ENCODE results near the gene PRDM5.

Gene PRDM5

GRCh38 chr4:120853161-120853935 is 69.2 kb downstream of the PRDM5 start:
- DNase-seq: no peak

- DNase-seq: no peak
Observed at GRCh38 chr4:120850018-120850599, 72.4 kb downstream of the PRDM5 start.

DNA sequence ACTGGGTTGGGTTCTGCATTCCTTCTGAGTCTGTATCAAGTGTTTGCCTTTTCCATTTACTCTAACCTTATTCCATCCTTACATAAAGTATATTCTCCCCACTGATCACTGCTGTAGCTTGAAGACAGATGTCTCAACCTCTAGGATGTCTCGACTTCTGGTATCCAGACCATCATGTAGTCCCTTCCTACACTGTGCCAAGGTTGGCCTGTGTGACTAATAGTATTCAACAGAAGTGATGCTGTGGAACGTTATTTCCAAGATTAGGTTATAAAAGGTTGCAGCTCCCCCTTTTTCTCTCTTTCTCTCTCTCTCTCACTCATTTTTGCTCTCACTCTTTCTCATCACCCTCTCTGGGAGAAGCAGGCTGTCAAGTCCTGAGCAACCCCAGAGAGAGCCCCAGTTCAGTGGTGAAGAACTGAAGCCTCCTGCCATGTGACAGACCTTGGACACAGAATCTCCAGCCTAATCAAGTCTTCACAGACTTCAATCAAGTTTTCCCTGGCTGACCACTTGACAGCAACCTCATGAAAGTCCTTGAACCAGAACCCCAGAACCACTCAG is 75.4 kb downstream of the PRDM5 start:
- no peak for DNase-seq

DNA sequence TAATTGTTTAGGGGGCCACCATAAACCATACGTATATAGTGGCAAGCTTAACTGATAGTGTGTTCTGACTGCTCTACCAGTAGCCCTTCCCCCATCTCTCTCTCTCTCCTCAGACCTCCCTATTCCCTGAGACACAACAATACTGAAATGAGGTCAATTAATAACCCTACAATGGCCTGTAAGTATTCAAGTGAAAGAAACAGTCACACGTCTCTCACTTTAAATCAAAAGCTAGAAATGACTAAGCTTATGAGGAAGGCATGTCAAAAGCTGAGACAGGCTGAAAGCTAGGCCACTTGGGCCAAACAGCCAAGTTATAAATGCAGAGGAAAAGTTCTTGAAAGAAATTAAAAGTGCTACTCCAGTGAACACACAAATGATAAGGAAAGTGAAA is 78.0 kb downstream of the PRDM5 start:
- DNase-seq: no peak

DNA sequence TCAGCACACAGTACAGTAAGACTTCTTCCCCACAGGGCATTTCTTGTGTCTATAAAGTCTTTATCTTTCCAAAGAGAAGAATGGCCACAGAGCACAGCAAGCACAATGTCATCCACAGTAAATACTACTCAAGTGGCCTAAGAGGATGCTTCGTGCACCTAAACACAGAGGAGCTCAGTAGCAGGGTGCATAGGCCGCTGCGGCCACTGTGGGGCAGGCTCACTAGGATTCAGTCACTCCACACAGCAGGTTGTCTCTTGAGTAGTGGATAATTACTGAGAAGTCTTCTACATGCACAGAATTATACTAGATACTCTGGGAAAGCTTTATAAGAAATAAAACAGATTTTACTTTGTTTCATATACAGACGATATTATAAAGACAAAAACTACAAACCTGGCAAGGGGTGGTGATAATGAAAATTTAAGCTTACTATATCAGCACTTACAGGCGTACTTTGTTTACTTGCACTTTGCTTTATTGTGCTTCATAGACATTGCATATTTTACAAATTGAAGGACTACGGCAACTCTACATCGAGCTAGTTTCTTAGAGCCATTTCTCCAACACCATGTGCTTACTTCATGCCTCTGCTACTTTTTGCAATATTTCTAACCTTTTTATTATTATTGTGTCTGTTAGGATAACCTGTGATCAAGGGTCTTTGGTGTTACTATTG is 78.5 kb downstream of the PRDM5 start:
- DNase-seq: no peak

- DNase-seq: no peak
Observed at GRCh38 chr4:120842031-120842430, 80.5 kb downstream of the PRDM5 start.

- no peak for DNase-seq
Observed at GRCh38 chr4:120841580-120841979, 80.9 kb downstream of the PRDM5 start.

GRCh38 chr4:120839974-120840751 is 82.4 kb downstream of the PRDM5 start:
- no peak for DNase-seq

DNA sequence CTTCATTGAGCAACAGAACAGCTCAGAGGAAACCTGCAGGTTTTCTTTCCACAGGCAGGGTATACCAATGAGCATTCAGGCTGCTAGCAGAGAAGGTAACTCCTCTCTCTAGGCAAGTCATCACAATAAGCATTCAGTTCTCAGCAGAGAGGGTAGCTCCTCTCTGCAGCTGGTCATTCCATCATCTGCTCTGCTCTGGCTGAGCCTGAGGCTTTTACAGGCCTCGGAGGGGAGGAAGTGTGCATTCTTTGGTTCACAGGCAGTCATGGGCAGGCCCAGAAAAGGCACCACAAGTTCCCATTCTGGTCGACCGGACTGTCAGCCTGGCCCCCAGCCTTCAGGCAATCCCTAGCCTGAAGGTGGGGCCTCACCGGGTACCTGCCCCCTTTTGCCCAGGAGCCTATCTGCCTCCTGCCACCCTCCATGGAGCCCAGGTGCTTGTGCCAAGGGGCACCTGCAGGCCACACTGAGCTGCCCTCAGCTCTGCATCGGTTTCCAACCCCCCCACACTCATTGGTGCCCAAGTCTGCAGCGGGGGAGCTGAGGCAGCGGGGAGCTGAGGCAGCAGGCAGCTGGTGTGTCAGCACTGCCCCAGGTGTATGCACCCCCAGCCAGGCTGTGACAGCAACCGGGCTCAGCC is 83.1 kb downstream of the PRDM5 start:
- DNase-seq: no peak

GRCh38 chr4:120838784-120839183 is 83.7 kb downstream of the PRDM5 start:
- no peak for DNase-seq

DNA sequence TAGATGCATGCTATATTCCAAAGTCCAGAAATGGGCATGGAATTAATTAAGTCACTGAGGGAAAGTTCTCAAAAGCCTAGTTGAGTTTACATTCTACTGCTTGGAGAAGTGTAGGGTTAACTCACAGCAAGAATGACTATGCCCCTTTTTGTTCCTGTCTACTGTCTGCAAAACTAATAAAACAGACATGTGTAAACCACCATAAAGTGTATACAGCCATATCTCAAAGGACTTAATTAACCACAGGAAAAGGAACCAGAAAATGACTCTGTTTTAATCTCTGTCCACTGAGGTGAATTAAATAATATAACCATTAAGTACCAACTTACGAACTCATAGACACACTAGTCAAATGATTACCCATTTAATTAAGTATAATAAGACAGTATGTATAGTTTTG is 84.9 kb downstream of the PRDM5 start:
- DNase-seq: no peak

DNA sequence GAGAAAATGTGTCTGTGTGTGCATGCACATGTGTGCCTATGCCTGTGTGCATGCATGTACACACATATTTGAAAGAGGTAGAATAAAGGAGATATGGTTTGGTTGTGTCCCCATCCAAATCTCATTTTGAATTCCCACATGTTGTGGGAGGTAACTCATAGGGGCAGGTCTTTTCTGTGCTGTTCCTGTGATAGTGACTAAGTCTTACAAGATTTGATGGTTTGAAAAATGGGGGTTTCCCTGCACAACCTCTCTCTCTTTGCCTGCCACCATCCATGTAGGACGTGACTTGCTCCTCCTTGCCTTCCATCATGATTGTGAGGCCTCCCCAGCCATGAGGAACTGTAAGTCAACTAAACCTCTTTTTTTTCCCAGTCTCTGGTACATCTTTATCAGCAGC is 87.2 kb downstream of the PRDM5 start:
- DNase-seq: no peak

GRCh38 chr4:120830204-120830603 is 92.3 kb downstream of the PRDM5 start:
- DNase-seq: no peak

DNA sequence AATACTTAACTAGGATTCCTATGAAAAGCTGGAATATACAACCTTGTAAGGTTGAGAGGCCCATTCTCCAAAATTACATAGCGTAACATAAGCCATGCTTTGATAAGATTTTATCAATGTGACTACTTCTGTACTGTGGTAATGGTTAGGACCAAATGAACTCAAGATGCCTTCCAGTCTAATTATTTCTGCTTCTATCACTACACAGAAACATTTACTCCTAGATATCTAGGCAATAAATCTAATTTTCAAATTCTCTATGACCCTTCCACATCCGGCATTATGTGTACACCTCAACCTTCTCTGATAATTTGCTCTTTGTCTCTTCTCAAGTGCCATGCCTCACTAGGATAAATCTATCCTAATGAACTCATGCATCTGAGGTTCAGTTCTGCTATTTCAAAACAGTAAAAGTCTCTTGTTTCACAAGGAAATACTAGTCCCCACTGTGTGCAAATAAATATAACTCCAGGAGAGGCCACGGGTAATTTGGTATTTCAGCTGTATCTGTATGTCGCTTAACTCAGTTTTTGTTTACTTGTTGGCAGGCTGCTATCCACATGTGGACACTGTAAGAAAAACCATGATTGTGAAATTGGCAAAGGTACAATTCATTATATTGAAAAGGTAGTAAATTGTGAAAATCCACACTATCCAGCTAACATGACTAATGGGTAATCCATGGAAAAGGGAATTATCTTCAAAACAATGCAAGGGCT is 93.3 kb downstream of the PRDM5 start:
- DNase-seq: no peak

- no peak for DNase-seq
Observed at GRCh38 chr4:120826853-120827252, 95.7 kb downstream of the PRDM5 start.

GRCh38 chr4:120826449-120826848 is 96.1 kb downstream of the PRDM5 start:
- no peak for DNase-seq

DNA sequence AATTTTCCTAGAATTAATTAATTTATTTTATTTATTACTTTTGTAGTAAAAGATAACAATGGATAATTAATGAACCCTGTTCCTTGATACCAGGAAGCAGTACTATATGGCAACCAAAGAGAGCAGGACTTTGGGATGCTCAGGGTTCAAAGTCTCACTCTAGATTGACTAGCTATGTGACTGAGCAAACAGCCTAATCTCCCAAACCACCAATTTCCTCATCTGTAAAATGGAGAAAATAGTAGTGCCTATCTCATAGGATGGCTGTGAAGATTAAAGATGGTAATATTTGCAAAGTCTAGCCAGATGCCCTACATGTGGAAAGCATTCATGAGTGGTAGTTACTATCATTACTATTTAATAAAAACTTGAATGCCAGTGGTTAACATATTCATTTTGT is 97.6 kb downstream of the PRDM5 start:
- DNase-seq: no peak

DNA sequence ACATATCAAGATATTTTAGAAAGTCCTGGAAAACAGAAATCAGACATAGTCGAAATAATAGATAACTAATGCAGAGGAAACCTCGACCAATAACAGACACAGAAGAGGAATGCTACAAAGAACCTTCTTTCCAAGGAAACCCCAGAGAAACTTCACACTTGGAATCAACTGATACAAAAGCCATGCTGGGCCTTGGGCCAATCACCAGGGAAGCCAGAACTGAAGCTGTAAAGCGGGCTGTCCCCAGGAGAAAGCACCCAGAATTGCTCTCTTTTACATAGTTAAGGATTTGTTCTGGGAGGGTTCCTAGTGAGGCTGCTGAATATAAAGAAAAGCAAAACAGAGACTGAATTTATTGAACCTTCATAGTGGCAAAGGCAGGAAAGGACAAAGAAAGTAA is 100.5 kb downstream of the PRDM5 start:
- no peak for DNase-seq

GRCh38 chr4:120821029-120821428 is 101.5 kb downstream of the PRDM5 start:
- DNase-seq: no peak

DNA sequence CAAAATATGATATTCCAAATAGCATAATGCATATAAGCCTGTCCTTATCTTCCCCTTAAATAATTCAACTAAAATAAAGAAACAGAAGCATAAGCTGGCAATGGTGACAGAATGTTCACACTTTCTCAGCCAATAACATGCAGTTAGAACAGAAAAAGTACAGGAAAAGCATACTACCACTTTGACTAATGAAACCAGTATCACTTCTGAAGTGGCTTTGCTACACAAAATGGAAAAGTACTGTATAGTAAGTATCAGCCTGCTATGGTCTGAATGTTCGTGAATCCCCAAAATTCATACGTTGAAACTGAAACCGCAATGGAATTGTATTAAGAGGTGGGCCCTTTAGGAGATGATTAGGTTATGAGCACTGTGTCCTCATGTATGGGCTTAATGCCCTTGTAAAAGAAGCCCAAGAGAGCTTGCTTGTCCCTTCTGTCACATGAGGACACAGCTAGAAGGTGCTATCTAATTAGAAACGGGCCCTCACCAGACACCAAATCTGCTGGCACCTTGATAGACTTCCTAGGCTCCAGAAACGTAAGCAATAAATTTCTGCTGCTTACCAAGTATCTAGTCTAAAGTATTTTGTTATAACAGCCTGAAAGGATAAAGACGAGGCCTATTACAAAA is 102.6 kb downstream of the PRDM5 start:
- no peak for DNase-seq

GRCh38 chr4:120816296-120816965 is 106.1 kb downstream of the PRDM5 start:
- no peak for DNase-seq

All from GDM1 (cell line).